ENCODE results near the gene PKN2.

PKN2 gene

DNA sequence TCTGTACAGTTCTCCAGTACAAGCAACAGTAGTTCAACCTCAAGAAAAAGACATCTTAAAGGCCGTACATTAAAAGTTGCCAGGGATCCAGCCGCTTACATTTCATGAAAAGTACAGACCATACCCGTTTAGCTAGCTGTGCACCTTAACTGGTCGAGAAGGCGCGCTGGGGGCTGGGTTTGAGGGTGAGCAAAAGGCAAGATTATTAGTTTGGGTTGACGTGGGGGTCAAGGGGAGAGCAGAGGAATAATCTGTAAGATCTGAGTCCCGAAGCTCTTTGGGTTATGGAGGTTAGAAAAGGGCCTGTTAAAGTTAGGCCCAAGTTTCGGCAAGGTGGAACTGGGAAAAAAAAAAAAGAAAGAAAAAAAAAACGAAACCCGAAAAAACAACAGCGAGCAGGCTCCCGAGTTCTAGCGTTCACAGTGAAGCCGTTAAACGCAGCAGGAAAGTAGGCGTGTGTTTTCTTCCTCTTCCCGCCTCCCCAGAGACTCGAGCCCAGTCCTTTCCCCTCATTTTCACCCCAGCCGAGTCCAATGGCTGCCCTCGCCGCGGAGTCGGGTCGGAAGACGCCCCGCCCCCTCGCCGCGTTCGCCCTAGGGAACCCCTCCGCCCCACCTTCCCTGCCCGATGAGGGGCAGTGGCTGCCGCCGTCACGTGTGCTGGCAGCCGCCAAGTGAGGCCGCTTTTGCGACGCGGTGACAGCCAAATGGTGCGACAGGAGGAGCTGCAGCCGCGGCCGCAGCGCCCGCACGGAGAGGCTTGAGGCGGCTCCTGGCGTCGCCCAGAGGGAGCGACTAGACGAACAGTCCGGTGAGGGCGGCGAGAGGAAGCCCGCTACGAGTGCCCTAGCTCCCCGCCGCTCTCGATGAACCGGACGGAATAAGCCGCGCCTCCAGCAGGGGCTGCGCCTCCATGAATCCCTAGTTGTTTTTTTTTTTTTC, at the start of gene PKN2:
Gene PKN2 (plus strand): TSS at position 733 of the 941 bp plus-strand sequence. CDS start 308 bp downstream, outside the sequence.
- Histone ChIP-seq H4K20me1 (ENCODE audit: insufficient read depth) (no peaks in the 10 kb centered on the region), H3K27me3 (ENCODE audit: insufficient read depth, low read depth) (no peaks in the 10 kb centered on the region), H3K4me3 (IDR thresholded peaks at IDR 0.05; ENCODE audit: insufficient read depth, low read depth, low read length) (peak within 1 kb of the TSS; percentile 58), H3K79me2 (ENCODE audit: insufficient read depth, low read depth) (peaks cover 40% of the 10 kb centered on the region), H3K4me2 (peak within 1 kb of the TSS; percentile 78), H3K9ac (peak within 1 kb of the TSS; percentile 75), H3K27ac (peak within 1 kb of the TSS; percentile 86), H2AFZ (ENCODE audit: low read depth) (peak within 1 kb of the TSS; percentile 69), H3K4me1 (ENCODE audit: low read depth, poor library complexity, severe bottlenecking) (peaks cover 19% of the 10 kb centered on the region), H3K36me3 (ENCODE audit: insufficient read depth) (no peaks in the 10 kb centered on the region)
- no peak for TF ChIP-seq CTCF (conservative IDR thresholded peaks at IDR 0.05; ENCODE audit: low read depth, low read length)

GRCh38 chr1:88634538-88634937, 49.5 kb upstream of the PKN2 start:
- no peaks in the 10 kb centered on the region for H3K27me3 ChIP-seq (ENCODE audit: insufficient read depth, low read depth)
- H3K4me1 ChIP-seq (ENCODE audit: low read depth, poor library complexity, severe bottlenecking): no peaks in the 10 kb centered on the region
- H4K20me1 ChIP-seq (ENCODE audit: insufficient read depth): no peaks in the 10 kb centered on the region
- H3K36me3 ChIP-seq (ENCODE audit: insufficient read depth): no peaks in the 10 kb centered on the region
- H3K27ac ChIP-seq: no peak overlapping the region
- H3K9ac ChIP-seq: no peak overlapping the region
- H2AFZ ChIP-seq (ENCODE audit: low read depth): no peak overlapping the region
- TF ChIP-seq CTCF (conservative IDR thresholded peaks at IDR 0.05; ENCODE audit: low read depth, low read length): no peak
- H3K4me2 ChIP-seq: no peak overlapping the region
- H3K79me2 ChIP-seq (ENCODE audit: insufficient read depth, low read depth): no peaks in the 10 kb centered on the region
- H3K4me3 ChIP-seq (IDR thresholded peaks at IDR 0.05; ENCODE audit: insufficient read depth, low read depth, low read length): no peak overlapping the region

GRCh38 chr1:88640060-88640459, 44.0 kb upstream of the PKN2 start:
- TF ChIP-seq CTCF (conservative IDR thresholded peaks at IDR 0.05; ENCODE audit: low read depth, low read length): no peak
- no peak overlapping the region for H3K4me2 ChIP-seq

GRCh38 chr1:88645886-88646285, 38.2 kb upstream of the PKN2 start:
- Histone ChIP-seq H3K4me3 (IDR thresholded peaks at IDR 0.05; ENCODE audit: insufficient read depth, low read depth, low read length) (no peak overlapping the region), H3K27me3 (ENCODE audit: insufficient read depth, low read depth) (no peaks in the 10 kb centered on the region), H3K79me2 (ENCODE audit: insufficient read depth, low read depth) (no peaks in the 10 kb centered on the region), H3K36me3 (ENCODE audit: insufficient read depth) (no peaks in the 10 kb centered on the region), H4K20me1 (ENCODE audit: insufficient read depth) (no peaks in the 10 kb centered on the region), H2AFZ (ENCODE audit: low read depth) (no peak overlapping the region), H3K9ac (no peak overlapping the region), H3K4me2 (no peak overlapping the region), H3K4me1 (ENCODE audit: low read depth, poor library complexity, severe bottlenecking) (no peaks in the 10 kb centered on the region), H3K27ac (no peak overlapping the region)
- no peak for TF ChIP-seq CTCF (conservative IDR thresholded peaks at IDR 0.05; ENCODE audit: low read depth, low read length)

More at GRCh38 chr1:88640060-88640459, 44.0 kb upstream of the PKN2 start:
- Histone ChIP-seq H2AFZ (ENCODE audit: low read depth) (no peak overlapping the region), H4K20me1 (ENCODE audit: insufficient read depth) (no peaks in the 10 kb centered on the region), H3K27ac (no peak overlapping the region), H3K4me3 (IDR thresholded peaks at IDR 0.05; ENCODE audit: insufficient read depth, low read depth, low read length) (no peak overlapping the region), H3K4me1 (ENCODE audit: low read depth, poor library complexity, severe bottlenecking) (no peaks in the 10 kb centered on the region), H3K79me2 (ENCODE audit: insufficient read depth, low read depth) (no peaks in the 10 kb centered on the region), H3K36me3 (ENCODE audit: insufficient read depth) (no peaks in the 10 kb centered on the region), H3K27me3 (ENCODE audit: insufficient read depth, low read depth) (no peaks in the 10 kb centered on the region), H3K9ac (no peak overlapping the region)

Measured in KMS-11 (cell line).